Esophagus squamous epithelium (tissue), 4 donors: ENCODE results near the gene MIA2.

Experiments
- CTCF ChIP-seq, 6 experiments: fragments of 450-650 bp in 4 of 6; fragments of 200-600 bp in 2 of 6; sonication (generic) in 2 of 6; IDR thresholded peaks; one replicate each; pipeline ENCODE4 v1.5.1; 2016 to 2019; ENCODE audit warnings: antibody characterized with exemption in 6 of 6, mild to moderate bottlenecking in 4 of 6, moderate library complexity in 4 of 6
- POLR2A ChIP-seq, 4 donors: fragments of 450-650 bp; IDR thresholded peaks; one replicate each; pipeline ENCODE4 v1.6.1; 2017; ENCODE audit warnings: antibody characterized with exemption in 4 of 4, mild to moderate bottlenecking in 4 of 4, moderate library complexity in 3 of 4

- TF ChIP-seq CTCF (IDR thresholded peaks at IDR 0.05), result no peak
- TF ChIP-seq POLR2A (IDR thresholded peaks at IDR 0.05), result no peak
Measured at GRCh38 chr14:39395555-39396254, 162.0 kb downstream of the MIA2 start.
